ENCODE results near the gene RERG. TPM values are rescaled to one million over a fixed set of nuclear protein-coding genes. Genes with fewer than 3 reads are reported as not detected.

Gene RERG
- polyA plus RNA-seq, 1 experiment: not detected

DNA sequence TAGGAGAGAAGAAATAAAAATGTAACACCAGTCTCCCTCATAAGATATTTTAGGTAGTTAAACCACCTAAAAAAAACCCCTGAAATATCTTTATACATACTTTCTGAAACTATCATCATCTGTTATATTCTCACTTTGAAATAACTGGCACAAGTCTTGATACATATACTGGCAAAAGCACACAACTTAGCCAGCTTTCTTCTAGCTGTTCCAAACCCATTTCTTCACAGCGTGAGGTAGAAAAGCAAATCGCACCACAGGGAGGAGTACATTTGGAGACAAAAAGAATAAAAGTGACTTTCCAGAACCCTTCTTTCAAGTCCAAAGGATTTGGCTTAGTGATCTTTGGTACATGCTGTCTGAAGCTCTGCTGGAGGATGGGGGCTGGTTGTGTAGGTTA, 78.5 kb downstream of the RERG start:
- Histone ChIP-seq H3K27me3 (ENCODE audit: control insufficient read depth, insufficient read depth, low read length) (no peaks in the 10 kb centered on the region), H3K4me3 (ENCODE audit: low read depth, low read length) (no peak overlapping the region), H3K36me3 (ENCODE audit: control insufficient read depth, insufficient read depth, low read length) (no peaks in the 10 kb centered on the region)
- TF ChIP-seq, protein P1, sequence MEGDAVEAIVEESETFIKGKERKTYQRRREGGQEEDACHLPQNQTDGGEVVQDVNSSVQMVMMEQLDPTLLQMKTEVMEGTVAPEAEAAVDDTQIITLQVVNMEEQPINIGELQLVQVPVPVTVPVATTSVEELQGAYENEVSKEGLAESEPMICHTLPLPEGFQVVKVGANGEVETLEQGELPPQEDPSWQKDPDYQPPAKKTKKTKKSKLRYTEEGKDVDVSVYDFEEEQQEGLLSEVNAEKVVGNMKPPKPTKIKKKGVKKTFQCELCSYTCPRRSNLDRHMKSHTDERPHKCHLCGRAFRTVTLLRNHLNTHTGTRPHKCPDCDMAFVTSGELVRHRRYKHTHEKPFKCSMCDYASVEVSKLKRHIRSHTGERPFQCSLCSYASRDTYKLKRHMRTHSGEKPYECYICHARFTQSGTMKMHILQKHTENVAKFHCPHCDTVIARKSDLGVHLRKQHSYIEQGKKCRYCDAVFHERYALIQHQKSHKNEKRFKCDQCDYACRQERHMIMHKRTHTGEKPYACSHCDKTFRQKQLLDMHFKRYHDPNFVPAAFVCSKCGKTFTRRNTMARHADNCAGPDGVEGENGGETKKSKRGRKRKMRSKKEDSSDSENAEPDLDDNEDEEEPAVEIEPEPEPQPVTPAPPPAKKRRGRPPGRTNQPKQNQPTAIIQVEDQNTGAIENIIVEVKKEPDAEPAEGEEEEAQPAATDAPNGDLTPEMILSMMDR (IDR thresholded peaks at IDR 0.05; ENCODE audit: insufficient read depth, low read depth, low read length): no peak
- CTCF ChIA-PET: no interaction called here
- DNase-seq (ENCODE audit: low read depth): no peak
- POLR2A ChIA-PET: no interaction called here

DNA sequence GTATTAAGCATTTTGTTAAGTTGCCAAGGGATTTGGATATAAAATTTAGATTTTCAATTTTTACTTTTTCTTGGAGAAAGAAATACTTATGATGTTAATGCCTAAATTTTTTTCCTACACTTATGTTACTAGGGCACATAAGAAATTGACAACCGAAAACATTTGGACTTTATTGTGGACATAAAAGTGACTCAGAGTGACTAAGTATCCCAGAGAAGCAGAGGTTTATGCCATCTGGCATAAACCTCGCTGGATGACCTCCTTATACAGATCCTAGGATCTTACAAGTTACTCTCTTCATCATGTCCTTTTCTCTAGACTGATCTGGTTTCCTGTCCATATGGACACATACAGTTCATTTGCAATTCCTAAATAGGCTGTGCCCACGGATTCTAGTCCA, 89.8 kb downstream of the RERG start:
- no peak overlapping the region for H3K4me3 ChIP-seq (ENCODE audit: low read depth, low read length)
- TF ChIP-seq, protein P1 (IDR thresholded peaks at IDR 0.05; ENCODE audit: insufficient read depth, low read depth, low read length): no peak
- no peaks in the 10 kb centered on the region for H3K27me3 ChIP-seq (ENCODE audit: control insufficient read depth, insufficient read depth, low read length)
- POLR2A ChIA-PET: no interaction called here
- H3K36me3 ChIP-seq (ENCODE audit: control insufficient read depth, insufficient read depth, low read length): no peaks in the 10 kb centered on the region
- no peak for DNase-seq (ENCODE audit: low read depth)
- CTCF ChIA-PET: no interaction called here

DNA sequence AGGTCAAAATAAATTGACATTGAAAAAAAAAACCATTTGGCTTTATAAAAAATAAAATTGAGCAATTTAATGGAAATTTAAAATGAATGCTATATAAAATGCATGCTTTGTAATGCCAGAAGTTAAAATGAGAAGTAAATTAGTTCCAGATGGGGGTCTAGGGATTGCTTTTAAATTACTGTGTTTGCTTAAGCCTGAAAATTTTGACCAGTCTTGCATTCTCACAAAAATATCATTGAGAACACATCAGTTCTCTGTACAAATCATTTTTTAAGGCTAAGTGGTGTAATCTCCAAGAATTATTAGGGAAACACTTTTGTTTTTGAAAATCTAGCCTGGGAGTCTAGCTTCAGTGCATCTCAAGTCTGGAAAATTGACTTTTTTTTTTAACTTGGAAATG, 90.7 kb downstream of the RERG start:
- no peak overlapping the region for H3K4me3 ChIP-seq (ENCODE audit: low read depth, low read length)
- H3K36me3 ChIP-seq (ENCODE audit: control insufficient read depth, insufficient read depth, low read length): no peaks in the 10 kb centered on the region
- TF ChIP-seq, protein P1 (IDR thresholded peaks at IDR 0.05; ENCODE audit: insufficient read depth, low read depth, low read length): no peak
- ChIA-PET CTCF (no interaction called here), POLR2A (no interaction called here)
- no peaks in the 10 kb centered on the region for H3K27me3 ChIP-seq (ENCODE audit: control insufficient read depth, insufficient read depth, low read length)
- no peak for DNase-seq (ENCODE audit: low read depth)

DNA sequence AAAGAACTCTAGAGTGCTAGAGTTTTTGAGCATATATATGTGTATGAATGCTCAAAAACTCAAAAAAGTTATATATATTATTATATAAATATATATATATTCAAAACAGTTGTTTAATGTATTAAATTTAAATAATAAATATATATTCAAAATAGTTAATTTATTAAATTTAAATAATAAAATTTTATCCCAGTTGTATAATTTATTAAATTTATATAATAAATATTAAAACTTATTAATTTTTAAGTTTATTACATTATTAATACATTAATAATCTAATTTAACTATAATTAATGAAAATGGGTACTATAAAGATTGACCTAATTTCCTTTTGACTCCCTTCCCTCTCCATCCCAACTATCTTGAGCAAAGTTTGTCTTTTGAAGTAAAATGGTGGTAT, 97.8 kb downstream of the RERG start:
- no peak for DNase-seq (ENCODE audit: low read depth)
- Histone ChIP-seq H3K36me3 (ENCODE audit: control insufficient read depth, insufficient read depth, low read length) (no peaks in the 10 kb centered on the region), H3K4me3 (ENCODE audit: low read depth, low read length) (no peak overlapping the region), H3K27me3 (ENCODE audit: control insufficient read depth, insufficient read depth, low read length) (no peaks in the 10 kb centered on the region)
- ChIA-PET CTCF (no interaction called here), POLR2A (no interaction called here)
- TF ChIP-seq, protein P1 (IDR thresholded peaks at IDR 0.05; ENCODE audit: insufficient read depth, low read depth, low read length): no peak

DNA sequence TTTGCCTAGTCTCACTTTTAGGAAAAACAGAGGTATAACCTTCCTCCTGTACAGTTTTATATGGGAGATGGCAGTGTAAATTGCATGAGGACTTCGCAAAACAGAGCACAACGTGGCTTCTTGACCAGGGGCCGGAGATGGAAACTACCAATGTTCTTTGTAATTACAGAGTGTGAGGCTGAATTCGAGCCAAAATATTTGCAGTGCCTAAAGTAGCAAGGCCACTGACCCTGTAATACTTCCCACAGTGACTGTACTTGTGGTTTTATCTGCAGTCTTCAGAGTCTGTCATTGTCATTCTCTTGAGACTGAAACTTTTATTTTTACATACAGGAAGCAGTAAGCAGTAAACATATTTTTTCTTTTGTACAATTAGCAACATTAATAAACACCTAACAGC, 98.9 kb downstream of the RERG start:
- no peak for DNase-seq (ENCODE audit: low read depth)
- ChIA-PET CTCF (no interaction called here), POLR2A (no interaction called here)
- Histone ChIP-seq H3K27me3 (ENCODE audit: control insufficient read depth, insufficient read depth, low read length) (no peaks in the 10 kb centered on the region), H3K4me3 (ENCODE audit: low read depth, low read length) (no peak overlapping the region), H3K36me3 (ENCODE audit: control insufficient read depth, insufficient read depth, low read length) (no peaks in the 10 kb centered on the region)
- TF ChIP-seq, protein P1 (IDR thresholded peaks at IDR 0.05; ENCODE audit: insufficient read depth, low read depth, low read length): no peak
